ENCODE results near the gene SWAP70. TPM values are rescaled to one million over a fixed set of nuclear protein-coding genes. Genes with fewer than 3 reads are reported as not detected.

Gene SWAP70
- total and polyA plus RNA-seq, 2 experiments from 2014 or later: 30.3 to 33.3 TPM

DNA sequence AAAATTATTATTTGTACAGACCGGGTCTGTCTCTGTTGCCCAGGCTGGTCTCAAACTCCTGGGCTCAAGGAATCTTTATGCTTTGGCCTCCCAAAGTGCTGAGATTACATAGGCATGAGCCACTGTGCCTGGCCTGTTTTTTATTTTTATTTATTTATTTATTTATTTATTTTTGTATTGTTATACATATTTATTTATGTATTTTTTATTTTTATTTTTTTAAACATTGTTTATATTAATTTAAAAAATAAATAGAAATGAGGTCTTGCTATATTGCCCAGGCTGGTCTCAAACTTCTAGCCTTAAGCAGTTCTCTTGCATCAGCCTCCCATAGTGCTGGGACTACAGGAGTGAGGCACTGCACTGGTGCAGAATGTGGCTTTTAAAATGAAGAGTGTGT, 47.0 kb downstream of the SWAP70 start:
- Histone ChIP-seq H3K27me3 (ENCODE audit: insufficient read depth) (no peaks in the 10 kb centered on the region), H3K4me3 (no peak overlapping the region), H3K27ac (ENCODE audit: low read depth) (peak overlapping the region; percentile 39), H3K4me2 (no peak overlapping the region), H3K36me3 (ENCODE audit: insufficient read depth) (no peaks in the 10 kb centered on the region; the same call in 1 of the 2 replicates), H3F3A (replicated peaks; ENCODE audit: low read depth) (no peaks in the 10 kb centered on the region), H4K20me1 (replicated peaks; ENCODE audit: insufficient read depth) (no peaks in the 10 kb centered on the region; the same call in 1 of the 2 replicates), H3K9me2 (ENCODE audit: insufficient read depth) (no peaks in the 10 kb centered on the region), H2AFZ (no peak overlapping the region), H3K79me2 (replicated peaks; ENCODE audit: insufficient read depth) (peaks cover 42% of the 10 kb centered on the region), H3K4me1 (ENCODE audit: insufficient read depth) (peaks cover 12% of the 10 kb centered on the region)
- H3K27ac Mint-ChIP-seq: peak overlapping the region; percentile 92; the same call in 1 of the 2 replicates
- TF ChIP-seq, protein P1, sequence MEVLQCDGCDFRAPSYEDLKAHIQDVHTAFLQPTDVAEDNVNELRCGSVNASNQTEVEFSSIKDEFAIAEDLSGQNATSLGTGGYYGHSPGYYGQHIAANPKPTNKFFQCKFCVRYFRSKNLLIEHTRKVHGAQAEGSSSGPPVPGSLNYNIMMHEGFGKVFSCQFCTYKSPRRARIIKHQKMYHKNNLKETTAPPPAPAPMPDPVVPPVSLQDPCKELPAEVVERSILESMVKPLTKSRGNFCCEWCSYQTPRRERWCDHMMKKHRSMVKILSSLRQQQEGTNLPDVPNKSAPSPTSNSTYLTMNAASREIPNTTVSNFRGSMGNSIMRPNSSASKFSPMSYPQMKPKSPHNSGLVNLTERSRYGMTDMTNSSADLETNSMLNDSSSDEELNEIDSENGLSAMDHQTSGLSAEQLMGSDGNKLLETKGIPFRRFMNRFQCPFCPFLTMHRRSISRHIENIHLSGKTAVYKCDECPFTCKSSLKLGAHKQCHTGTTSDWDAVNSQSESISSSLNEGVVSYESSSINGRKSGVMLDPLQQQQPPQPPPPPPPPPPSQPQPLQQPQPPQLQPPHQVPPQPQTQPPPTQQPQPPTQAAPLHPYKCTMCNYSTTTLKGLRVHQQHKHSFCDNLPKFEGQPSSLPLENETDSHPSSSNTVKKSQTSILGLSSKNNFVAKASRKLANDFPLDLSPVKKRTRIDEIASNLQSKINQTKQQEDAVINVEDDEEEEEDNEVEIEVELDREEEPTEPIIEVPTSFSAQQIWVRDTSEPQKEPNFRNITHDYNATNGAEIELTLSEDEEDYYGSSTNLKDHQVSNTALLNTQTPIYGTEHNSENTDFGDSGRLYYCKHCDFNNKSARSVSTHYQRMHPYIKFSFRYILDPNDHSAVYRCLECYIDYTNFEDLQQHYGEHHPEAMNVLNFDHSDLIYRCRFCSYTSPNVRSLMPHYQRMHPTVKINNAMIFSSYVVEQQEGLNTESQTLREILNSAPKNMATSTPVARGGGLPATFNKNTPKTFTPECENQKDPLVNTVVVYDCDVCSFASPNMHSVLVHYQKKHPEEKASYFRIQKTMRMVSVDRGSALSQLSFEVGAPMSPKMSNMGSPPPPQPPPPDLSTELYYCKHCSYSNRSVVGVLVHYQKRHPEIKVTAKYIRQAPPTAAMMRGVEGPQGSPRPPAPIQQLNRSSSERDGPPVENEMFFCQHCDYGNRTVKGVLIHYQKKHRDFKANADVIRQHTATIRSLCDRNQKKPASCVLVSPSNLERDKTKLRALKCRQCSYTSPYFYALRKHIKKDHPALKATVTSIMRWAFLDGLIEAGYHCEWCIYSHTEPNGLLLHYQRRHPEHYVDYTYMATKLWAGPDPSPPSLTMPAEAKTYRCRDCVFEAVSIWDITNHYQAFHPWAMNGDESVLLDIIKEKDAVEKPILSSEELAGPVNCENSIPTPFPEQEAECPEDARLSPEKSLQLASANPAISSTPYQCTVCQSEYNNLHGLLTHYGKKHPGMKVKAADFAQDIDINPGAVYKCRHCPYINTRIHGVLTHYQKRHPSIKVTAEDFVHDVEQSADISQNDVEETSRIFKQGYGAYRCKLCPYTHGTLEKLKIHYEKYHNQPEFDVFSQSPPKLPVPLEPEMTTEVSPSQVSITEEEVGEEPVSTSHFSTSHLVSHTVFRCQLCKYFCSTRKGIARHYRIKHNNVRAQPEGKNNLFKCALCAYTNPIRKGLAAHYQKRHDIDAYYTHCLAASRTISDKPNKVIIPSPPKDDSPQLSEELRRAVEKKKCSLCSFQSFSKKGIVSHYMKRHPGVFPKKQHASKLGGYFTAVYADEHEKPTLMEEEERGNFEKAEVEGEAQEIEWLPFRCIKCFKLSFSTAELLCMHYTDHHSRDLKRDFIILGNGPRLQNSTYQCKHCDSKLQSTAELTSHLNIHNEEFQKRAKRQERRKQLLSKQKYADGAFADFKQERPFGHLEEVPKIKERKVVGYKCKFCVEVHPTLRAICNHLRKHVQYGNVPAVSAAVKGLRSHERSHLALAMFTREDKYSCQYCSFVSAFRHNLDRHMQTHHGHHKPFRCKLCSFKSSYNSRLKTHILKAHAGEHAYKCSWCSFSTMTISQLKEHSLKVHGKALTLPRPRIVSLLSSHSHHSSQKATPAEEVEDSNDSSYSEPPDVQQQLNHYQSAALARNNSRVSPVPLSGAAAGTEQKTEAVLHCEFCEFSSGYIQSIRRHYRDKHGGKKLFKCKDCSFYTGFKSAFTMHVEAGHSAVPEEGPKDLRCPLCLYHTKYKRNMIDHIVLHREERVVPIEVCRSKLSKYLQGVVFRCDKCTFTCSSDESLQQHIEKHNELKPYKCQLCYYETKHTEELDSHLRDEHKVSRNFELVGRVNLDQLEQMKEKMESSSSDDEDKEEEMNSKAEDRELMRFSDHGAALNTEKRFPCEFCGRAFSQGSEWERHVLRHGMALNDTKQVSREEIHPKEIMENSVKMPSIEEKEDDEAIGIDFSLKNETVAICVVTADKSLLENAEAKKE (CRISPR knock-in tag; IDR thresholded peaks at IDR 0.05): no peak
- TF ChIP-seq ZNF331 (CRISPR knock-in tag; IDR thresholded peaks at IDR 0.05; ENCODE audit: low read depth): no peak
- TF ChIP-seq CREB1 (CRISPR knock-in tag; IDR thresholded peaks at IDR 0.05; ENCODE audit: low read depth): no peak
- no peak for TF ChIP-seq STAT1 (IDR thresholded peaks at IDR 0.05; ENCODE audit: unreplicated experiment)
- TF ChIP-seq, protein P2, sequence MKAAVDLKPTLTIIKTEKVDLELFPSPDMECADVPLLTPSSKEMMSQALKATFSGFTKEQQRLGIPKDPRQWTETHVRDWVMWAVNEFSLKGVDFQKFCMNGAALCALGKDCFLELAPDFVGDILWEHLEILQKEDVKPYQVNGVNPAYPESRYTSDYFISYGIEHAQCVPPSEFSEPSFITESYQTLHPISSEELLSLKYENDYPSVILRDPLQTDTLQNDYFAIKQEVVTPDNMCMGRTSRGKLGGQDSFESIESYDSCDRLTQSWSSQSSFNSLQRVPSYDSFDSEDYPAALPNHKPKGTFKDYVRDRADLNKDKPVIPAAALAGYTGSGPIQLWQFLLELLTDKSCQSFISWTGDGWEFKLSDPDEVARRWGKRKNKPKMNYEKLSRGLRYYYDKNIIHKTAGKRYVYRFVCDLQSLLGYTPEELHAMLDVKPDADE (IDR thresholded peaks at IDR 0.05): no peak
- no peak for TF ChIP-seq ZNF114 (CRISPR knock-in tag; IDR thresholded peaks at IDR 0.05)
- no peak for TF ChIP-seq JUNB (IDR thresholded peaks at IDR 0.05; ENCODE audit: unreplicated experiment)
- TF ChIP-seq EZH2phosphoT487 (IDR thresholded peaks at IDR 0.05; ENCODE audit: unreplicated experiment): no peak
- TF ChIP-seq, protein P3, sequence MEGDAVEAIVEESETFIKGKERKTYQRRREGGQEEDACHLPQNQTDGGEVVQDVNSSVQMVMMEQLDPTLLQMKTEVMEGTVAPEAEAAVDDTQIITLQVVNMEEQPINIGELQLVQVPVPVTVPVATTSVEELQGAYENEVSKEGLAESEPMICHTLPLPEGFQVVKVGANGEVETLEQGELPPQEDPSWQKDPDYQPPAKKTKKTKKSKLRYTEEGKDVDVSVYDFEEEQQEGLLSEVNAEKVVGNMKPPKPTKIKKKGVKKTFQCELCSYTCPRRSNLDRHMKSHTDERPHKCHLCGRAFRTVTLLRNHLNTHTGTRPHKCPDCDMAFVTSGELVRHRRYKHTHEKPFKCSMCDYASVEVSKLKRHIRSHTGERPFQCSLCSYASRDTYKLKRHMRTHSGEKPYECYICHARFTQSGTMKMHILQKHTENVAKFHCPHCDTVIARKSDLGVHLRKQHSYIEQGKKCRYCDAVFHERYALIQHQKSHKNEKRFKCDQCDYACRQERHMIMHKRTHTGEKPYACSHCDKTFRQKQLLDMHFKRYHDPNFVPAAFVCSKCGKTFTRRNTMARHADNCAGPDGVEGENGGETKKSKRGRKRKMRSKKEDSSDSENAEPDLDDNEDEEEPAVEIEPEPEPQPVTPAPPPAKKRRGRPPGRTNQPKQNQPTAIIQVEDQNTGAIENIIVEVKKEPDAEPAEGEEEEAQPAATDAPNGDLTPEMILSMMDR (conservative IDR thresholded peaks at IDR 0.05; ENCODE audit: low read depth in 2 of 2): no peak
- TF ChIP-seq, protein P4, sequence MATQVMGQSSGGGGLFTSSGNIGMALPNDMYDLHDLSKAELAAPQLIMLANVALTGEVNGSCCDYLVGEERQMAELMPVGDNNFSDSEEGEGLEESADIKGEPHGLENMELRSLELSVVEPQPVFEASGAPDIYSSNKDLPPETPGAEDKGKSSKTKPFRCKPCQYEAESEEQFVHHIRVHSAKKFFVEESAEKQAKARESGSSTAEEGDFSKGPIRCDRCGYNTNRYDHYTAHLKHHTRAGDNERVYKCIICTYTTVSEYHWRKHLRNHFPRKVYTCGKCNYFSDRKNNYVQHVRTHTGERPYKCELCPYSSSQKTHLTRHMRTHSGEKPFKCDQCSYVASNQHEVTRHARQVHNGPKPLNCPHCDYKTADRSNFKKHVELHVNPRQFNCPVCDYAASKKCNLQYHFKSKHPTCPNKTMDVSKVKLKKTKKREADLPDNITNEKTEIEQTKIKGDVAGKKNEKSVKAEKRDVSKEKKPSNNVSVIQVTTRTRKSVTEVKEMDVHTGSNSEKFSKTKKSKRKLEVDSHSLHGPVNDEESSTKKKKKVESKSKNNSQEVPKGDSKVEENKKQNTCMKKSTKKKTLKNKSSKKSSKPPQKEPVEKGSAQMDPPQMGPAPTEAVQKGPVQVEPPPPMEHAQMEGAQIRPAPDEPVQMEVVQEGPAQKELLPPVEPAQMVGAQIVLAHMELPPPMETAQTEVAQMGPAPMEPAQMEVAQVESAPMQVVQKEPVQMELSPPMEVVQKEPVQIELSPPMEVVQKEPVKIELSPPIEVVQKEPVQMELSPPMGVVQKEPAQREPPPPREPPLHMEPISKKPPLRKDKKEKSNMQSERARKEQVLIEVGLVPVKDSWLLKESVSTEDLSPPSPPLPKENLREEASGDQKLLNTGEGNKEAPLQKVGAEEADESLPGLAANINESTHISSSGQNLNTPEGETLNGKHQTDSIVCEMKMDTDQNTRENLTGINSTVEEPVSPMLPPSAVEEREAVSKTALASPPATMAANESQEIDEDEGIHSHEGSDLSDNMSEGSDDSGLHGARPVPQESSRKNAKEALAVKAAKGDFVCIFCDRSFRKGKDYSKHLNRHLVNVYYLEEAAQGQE (IDR thresholded peaks at IDR 0.05; ENCODE audit: unreplicated experiment): no peak
- no peak for TF ChIP-seq NANOG (IDR thresholded peaks at IDR 0.05; ENCODE audit: borderline replicate concordance)
- no peak for TF ChIP-seq EZH2 (IDR thresholded peaks at IDR 0.05; ENCODE audit: low read depth, unreplicated experiment)
- peaks cover 22% of the 10 kb centered on the region for H3K36me3 Mint-ChIP-seq (ENCODE audit: low read depth)
- H3K4me1 Mint-ChIP-seq: peaks cover 23% of the 10 kb centered on the region
- H3K4me3 Mint-ChIP-seq: no peak overlapping the region
- peaks cover 2% of the 10 kb centered on the region for H3K27me3 Mint-ChIP-seq (ENCODE audit: insufficient read depth, low read depth, poor library complexity)
- H3K9me3 Mint-ChIP-seq: no peaks in the 10 kb centered on the region; the same call in 2 of the 3 replicates
- ATAC-seq (peak; percentile 33), DNase-seq (ENCODE audit: low spot score) (no peak)
